ENCODE data around the gene FKBP2.

FKBP2 gene

GRCh38 chr11:64269540-64270220 lies 28.8 kb downstream of the FKBP2 start:
- DNase-seq (ENCODE audit: low spot score) = peak; percentile 99
- H3K27ac ChIP-seq = peak overlapping the region; percentile 85 to 98
- TF ChIP-seq CTCF (IDR thresholded peaks at IDR 0.05) = no peak
- H3K4me3 ChIP-seq = peak overlapping the region; percentile 85

GRCh38 chr11:64275031-64275800 lies 34.3 kb downstream of the FKBP2 start:
- no peak for TF ChIP-seq CTCF (IDR thresholded peaks at IDR 0.05)
- Histone ChIP-seq H3K27ac (no peak overlapping the region), H3K4me3 (no peak overlapping the region)
- DNase-seq (ENCODE audit: low spot score) = no peak

- no peak overlapping the region for H3K4me3 ChIP-seq
- no peak for TF ChIP-seq CTCF (IDR thresholded peaks at IDR 0.05)
- H3K27ac ChIP-seq = no peak overlapping the region
- no peak for DNase-seq (ENCODE audit: low spot score)
Measured at GRCh38 chr11:64275841-64276240, 34.9 kb downstream of the FKBP2 start.

GRCh38 chr11:64276653-64277431 lies 35.9 kb downstream of the FKBP2 start:
- no peak for TF ChIP-seq CTCF (IDR thresholded peaks at IDR 0.05)
- no peak overlapping the region for H3K27ac ChIP-seq
- no peak overlapping the region for H3K4me3 ChIP-seq
- no peak for DNase-seq (ENCODE audit: low spot score)

- no peak for TF ChIP-seq CTCF (IDR thresholded peaks at IDR 0.05)
- no peak for DNase-seq (ENCODE audit: low spot score)
- H3K27ac ChIP-seq = no peak overlapping the region
- H3K4me3 ChIP-seq = no peak overlapping the region
Measured at GRCh38 chr11:64278576-64279190, 37.8 kb downstream of the FKBP2 start.

- TF ChIP-seq CTCF (IDR thresholded peaks at IDR 0.05) = no peak
- no peak overlapping the region for H3K27ac ChIP-seq
- no peak for DNase-seq (ENCODE audit: low spot score)
- no peak overlapping the region for H3K4me3 ChIP-seq
Measured at GRCh38 chr11:64281957-64282770, 41.3 kb downstream of the FKBP2 start.

All from coronary artery (tissue), 2 donors.